GM18861 (cell line): ENCODE measurements around the gene PDZD7.

Experiments
- ATAC-seq: cut with Tn5 transposase; IDR thresholded peaks from one replicate; pipeline ENCODE4 v1.9.1; 2021; ENCODE audit not compliant: unreplicated experiment

The PDZD7 gene

GRCh38 chr10:101020427-101021075, 10.4 kb downstream of the PDZD7 start:
- ATAC-seq = no peak

DNA sequence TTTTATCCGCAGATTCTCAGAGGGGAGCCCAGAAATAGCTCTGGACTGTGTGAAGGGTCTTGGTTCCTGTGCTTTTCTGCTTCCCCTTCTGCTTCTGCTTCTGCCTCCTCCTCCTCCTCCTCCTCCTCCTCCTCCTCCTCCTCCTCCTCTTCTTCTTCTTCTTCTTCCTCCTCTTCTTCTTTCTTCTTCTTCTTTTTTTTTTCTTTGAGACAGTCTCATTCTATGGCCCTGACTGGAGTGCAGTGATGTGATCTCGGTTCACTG, 11.6 kb downstream of the PDZD7 start:
- no peak for ATAC-seq

DNA sequence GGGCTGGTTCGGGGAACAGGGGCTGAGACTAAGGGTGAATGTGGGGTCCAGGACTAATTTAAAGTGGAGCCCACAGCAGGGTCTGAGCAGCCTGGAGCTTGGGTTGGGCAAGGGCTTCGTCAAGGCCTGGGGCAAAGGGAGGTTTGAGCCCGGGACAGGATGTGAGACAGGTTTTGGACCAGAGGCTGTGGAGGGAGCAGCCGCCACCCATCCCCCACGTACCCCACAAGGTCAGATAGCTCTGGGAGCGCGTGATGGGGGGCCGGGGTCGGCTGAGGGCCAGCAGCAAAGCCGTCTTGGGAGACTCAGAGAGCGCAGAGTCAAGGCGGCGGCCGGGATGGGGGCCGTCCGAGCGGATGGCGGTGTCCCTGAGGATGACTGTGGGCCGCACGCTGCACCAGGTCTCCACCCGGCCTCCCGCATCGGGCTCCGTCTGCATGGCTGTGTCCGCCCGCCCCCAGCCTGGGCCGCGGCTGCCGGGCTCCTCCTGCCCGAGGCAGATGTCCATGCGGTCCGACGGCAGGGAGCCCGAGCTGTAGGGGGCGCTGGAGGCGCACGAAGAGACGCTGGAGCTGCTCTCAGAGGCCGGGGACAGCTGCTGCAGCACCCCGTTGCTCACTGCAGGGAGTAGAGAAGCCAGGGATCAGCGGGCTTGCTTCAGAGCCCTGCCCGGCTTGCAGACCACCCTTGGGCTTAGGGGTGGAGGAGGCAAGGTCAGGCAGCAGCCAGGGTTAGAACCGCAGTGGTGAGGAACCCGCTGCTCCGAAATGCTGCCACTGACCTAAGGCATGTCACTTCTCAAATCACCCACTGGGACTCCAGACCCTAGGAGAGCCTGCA, 12.1 kb downstream of the PDZD7 start:
- ATAC-seq = no peak

GRCh38 chr10:101018118-101018599, 12.8 kb downstream of the PDZD7 start:
- no peak for ATAC-seq

GRCh38 chr10:101016814-101017213, 14.1 kb downstream of the PDZD7 start:
- ATAC-seq = no peak

GRCh38 chr10:101015582-101015973, 15.4 kb downstream of the PDZD7 start:
- no peak for ATAC-seq

GRCh38 chr10:101014966-101015581, 15.9 kb downstream of the PDZD7 start:
- no peak for ATAC-seq

DNA sequence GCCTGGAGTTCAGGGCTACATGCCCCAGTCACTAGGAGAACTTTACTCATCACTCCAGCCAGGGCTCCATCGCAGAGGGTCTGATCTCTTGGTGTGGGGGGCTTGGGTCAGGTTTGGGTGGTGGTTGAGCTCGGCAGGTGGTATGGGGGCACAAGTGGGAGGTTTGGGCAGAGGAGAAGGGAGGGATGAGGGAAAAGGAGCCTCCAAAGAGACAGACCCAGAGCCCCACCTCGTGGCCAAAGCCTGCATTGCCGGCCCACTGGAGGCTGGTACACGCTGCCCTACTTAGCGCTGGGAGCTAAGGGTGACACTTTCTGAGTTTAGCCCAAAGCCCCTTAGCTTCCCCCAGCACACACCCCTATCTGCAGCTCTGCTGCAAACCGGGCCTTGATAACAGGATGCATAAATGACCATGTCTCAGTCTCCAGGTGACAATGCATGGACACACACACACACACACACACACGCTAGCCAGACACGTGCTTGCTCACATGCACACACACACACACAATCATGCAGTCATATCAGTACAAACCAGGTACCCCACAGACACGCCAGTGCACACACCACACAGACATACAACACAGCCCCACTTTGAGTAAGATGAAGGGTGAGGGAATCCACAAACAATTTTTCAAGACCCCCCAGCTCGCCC, 16.6 kb downstream of the PDZD7 start:
- no peak for ATAC-seq

- no peak for ATAC-seq
Measured at GRCh38 chr10:101013365-101013825, 17.5 kb downstream of the PDZD7 start.

- peak; percentile 77 for ATAC-seq
Measured at GRCh38 chr10:101012525-101013364, 18.2 kb downstream of the PDZD7 start.

DNA sequence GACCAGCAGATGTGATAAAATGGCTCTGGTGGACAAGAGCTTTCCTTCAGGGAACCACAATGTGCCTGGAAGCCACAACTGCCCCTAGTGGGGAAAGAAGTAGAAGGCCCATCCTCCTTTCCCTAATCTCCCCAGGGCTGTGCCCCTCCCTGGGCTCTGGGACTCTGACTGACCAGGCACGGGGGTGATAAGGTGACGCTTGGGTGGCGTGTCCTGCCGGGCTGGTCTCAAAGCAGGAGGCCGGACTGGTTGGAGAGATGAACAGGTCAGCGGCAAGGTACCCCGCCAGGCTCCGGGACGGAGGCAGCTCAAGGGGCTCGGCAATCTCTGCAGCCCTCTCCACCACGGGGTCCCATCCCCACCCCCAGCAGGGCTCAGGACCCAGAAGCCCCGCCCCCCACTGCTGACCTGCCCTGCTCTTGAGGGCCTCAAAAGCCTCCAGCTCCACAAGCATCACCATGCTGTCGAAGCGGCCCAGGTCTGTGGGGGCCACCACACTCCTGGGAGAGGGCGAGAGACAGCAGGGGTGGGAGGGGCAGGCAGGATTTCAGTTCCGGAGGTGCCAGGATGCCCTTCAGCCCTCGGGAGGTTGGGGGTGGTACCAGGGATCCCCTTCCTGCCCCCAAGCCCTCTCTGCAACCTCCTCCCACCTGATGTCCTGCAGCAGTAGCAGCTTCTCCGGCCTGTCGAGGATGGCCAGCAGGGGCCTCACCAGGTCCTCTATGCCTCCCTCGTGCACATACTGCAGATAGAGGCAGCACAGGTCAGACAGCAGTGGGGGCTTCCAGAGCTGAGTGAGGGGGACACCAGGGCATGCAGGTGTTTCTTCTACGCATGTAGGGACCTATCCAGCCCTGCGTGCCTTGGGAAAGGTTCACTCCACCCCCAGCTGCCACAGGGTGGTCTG, 19.2 kb downstream of the PDZD7 start:
- ATAC-seq = no peak

DNA sequence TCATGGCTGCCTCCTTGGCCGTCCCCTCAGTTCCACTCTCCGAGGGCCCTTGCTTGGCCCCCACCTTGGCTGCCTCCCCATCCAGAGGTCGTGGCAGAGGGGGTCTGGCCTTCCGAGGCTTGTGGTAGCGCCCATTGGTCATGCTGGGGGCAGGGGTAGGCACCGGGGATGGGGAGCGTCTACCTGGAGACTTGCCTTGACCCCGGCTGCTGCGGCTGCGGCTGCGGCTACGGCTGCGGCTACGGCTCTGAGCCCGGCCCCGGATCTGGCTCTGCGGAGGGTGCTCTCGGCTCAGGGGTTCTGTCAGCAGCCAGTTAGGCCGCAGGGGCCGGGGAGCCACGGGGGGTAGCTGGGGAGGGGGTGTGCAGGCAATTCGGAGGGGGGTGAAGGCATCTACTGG, 20.6 kb downstream of the PDZD7 start:
- no peak for ATAC-seq

DNA sequence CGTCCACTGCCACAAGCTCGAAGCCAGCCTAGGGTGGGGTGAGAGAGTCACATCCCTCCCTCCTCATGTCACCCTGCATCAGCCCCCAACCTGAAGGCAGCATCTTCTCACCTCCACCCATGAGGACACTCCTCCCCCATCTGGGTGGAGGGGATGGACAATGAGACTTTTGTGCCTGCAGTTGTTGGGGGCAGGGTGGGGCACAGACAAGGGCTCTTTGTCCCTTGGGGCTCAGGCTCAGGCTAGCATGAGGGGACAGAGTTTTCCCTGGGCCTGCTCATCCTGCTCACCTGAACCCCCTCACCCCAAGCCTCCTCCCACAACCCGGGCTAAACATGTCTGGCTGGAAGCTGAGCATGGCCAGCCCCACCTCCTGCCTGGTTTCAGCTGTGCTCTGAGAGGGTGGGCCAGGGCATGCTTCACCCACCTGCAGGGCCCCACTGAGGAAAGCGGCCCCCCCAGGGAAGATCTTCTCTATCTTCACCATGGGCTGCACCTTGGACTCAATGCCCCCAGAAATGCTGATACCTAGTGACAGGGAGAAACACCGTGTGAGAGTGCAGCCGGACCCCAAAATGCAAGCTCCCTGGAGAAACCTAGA, 22.0 kb downstream of the PDZD7 start:
- ATAC-seq = no peak

GRCh38 chr10:101007915-101008822, 22.8 kb downstream of the PDZD7 start:
- ATAC-seq = no peak

GRCh38 chr10:101007099-101007711, 23.7 kb downstream of the PDZD7 start:
- ATAC-seq = no peak

GRCh38 chr10:101006593-101007098, 24.3 kb downstream of the PDZD7 start:
- ATAC-seq = no peak

DNA sequence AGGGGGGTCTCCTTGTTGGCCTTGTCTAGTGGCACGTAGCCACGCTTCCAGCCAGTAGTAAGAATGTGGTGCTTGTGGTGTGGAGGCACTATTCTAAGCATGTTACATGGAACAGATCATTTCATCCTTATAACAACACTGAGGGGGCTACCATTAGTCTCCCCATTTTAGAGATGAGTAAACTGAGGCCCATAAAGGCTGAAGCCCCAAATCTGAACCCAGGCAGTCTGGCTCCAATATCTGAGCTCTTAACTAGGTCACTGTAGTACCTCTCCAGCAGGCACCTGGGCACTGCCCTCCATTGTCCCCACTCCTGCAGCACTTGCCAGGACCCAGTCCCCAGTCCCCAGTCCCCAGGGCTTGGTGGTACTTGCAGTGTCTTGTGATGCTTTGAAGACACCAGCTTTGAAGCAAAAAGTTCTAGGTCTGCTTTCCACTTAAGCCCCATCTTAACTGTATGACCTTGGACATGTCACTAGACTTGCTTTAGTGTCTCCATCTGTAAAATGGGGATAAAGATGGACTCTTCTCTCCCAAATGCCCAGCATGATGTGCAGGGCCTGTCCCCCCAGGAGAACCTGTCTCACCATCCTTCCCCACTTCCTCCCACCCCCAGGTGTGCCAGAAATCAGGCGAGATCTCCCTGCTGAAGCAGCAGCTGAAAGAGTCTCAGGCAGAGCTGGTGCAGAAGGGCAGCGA, 24.9 kb downstream of the PDZD7 start:
- no peak for ATAC-seq
